Transverse colon (tissue), 3 donors: ENCODE measurements around the gene FAM83G.

Experiments used
- EP300 ChIP-seq: sonication (generic); formaldehyde crosslinking; IDR thresholded peaks from one replicate; pipeline ENCODE4 v1.6.1; 2017; ENCODE audit warnings: antibody characterized with exemption, low read depth
- TF ChIP-seq, protein P1 (sequence below), 5 experiments: fragments of 200-600 bp in 3 of 5; fragments of 450-650 bp in 2 of 5; sonication (generic) in 3 of 5; IDR thresholded peaks; 1 replicate in 2 of 5; 2 replicates in 3 of 5; pipeline ENCODE4 v1.5.1; 2016 to 2017; ENCODE audit warnings: antibody characterized with exemption in 5 of 5, inconsistent platforms in 3 of 5, mild to moderate bottlenecking in 2 of 5, moderate library complexity in 1 of 5

DNA sequence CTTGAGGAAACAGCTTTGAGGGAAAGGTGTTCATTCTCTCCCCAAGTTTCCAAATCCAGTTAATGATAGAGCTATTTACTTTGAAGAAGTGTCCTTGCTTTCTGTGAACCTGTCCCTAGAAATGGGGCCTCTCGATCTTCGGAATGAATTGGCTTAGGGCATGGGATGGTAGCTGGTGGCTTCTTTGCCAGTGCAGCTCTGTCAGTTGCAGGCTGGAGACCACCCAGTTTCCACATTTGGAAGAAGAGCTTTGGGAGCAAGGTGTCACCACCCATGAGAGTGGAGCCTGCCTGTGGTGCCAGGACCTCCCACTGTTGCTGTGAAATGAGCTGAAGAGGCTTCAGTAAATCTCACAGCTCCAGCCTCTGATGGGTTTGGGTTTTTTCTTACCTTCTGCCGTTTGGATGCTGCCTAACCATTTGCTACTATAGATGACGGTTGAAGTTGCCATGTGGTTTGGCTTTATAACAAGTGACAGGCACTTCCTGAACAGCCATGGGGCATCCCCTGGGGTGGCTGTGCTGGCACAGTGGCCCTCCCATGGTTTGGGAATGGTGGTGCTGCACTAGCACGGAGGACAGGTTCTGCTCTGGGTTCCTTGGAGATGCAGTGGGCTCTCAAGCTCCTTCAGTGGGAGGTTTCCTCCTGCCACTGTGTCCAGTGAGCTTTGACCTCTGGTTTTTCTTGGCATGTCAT lies 72.1 kb downstream of the FAM83G start:
- TF ChIP-seq, protein P1, sequence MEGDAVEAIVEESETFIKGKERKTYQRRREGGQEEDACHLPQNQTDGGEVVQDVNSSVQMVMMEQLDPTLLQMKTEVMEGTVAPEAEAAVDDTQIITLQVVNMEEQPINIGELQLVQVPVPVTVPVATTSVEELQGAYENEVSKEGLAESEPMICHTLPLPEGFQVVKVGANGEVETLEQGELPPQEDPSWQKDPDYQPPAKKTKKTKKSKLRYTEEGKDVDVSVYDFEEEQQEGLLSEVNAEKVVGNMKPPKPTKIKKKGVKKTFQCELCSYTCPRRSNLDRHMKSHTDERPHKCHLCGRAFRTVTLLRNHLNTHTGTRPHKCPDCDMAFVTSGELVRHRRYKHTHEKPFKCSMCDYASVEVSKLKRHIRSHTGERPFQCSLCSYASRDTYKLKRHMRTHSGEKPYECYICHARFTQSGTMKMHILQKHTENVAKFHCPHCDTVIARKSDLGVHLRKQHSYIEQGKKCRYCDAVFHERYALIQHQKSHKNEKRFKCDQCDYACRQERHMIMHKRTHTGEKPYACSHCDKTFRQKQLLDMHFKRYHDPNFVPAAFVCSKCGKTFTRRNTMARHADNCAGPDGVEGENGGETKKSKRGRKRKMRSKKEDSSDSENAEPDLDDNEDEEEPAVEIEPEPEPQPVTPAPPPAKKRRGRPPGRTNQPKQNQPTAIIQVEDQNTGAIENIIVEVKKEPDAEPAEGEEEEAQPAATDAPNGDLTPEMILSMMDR (IDR thresholded peaks at IDR 0.05), result no peak
- no peak for TF ChIP-seq EP300
